ENCODE results near the gene BLVRB. TPM values are rescaled to one million over a fixed set of nuclear protein-coding genes. Genes with fewer than 3 reads are reported as not detected.

The BLVRB gene
- total and polyA plus RNA-seq, 2 of the 8 experiments (the other 6 are each of a cell fraction or from before 2014, with no cell fraction given): 28.7 to 182 TPM

- TF ChIP-seq SIN3A (conservative IDR thresholded peaks at IDR 0.05 in 1 of 2, IDR thresholded peaks at IDR 0.05 in 1 of 2; ENCODE audit: low read depth in 1 of 2, low read length in 2 of 2) (no peak), BRCA1 (IDR thresholded peaks at IDR 0.05; ENCODE audit: low read depth, low read length) (no peak)
These were observed 7.0 kb upstream of the BLVRB start (continued) for GRCh38 chr19:40472516-40472915.

Data from H1 (cell line).